CD14-positive monocyte (primary cell): Measurements from ENCODE around the gene CAMK1. TPM values are rescaled to one million over a fixed set of nuclear protein-coding genes. Genes with fewer than 3 reads are reported as not detected.

ENCODE experiments used
- DNase-seq, 3 donors: peaks; one replicate each; pipeline ENCODE4 v3.0.0-alpha.2; 2011 to 2022
- H2AFZ ChIP-seq: 2 replicates; pipeline ENCODE4 v1.6.0; 2012; ENCODE audit warnings: mild to moderate bottlenecking, low read depth, low read length, inconsistent platforms; ENCODE audit not compliant: insufficient read depth, poor library complexity, severe bottlenecking
- H3K27ac ChIP-seq, 2 donors: 1 replicate in 1 of 2; 2 replicates in 1 of 2; pipeline ENCODE4 v1.5.1; 2012 to 2013; ENCODE audit warnings: low read length in 2 of 2, control low read depth in 1 of 2, inconsistent platforms in 1 of 2, low read depth in 1 of 2, mild to moderate bottlenecking in 1 of 2
- H3K27me3 ChIP-seq, 2 donors: one replicate each; pipeline versions ENCODE4 v1.6.0 to v1.6.1; 2011 to 2013; ENCODE audit warnings: low read length in 2 of 2; ENCODE audit not compliant: control insufficient read depth in 2 of 2, insufficient read depth in 2 of 2
- H3K36me3 ChIP-seq, 2 donors: replicated peaks in 1 of 2; 1 replicate in 1 of 2; 2 replicates in 1 of 2; pipeline versions ENCODE4 v1.5.1 to v1.6.1; 2012 to 2013; ENCODE audit warnings: low read length in 2 of 2, control low read depth in 1 of 2, inconsistent platforms in 1 of 2, mild to moderate bottlenecking in 1 of 2; ENCODE audit not compliant: insufficient read depth in 2 of 2, control insufficient read depth in 1 of 2
- H3K4me1 ChIP-seq, 2 donors: 1 replicate in 1 of 2; 2 replicates in 1 of 2; pipeline versions ENCODE4 v1.5.1 to v1.6.1; 2012 to 2013; ENCODE audit warnings: low read length in 2 of 2, control low read depth in 1 of 2, inconsistent platforms in 1 of 2, mild to moderate bottlenecking in 1 of 2, moderate library complexity in 1 of 2; ENCODE audit not compliant: insufficient read depth in 2 of 2, control insufficient read depth in 1 of 2
- H3K4me2 ChIP-seq: replicated peaks from 2 replicates; pipeline ENCODE3; 2012; ENCODE audit warnings: low read length, moderate library complexity, mild to moderate bottlenecking; ENCODE audit not compliant: poor library complexity, severe bottlenecking; ENCODE audit errors: extremely low read depth
- H3K4me3 ChIP-seq, 3 experiments: fragments of 200-600 bp in 1 of 3; sonication (generic) in 1 of 3; replicated peaks in 1 of 3; 1 replicate in 2 of 3; 2 replicates in 1 of 3; pipeline ENCODE4 v1.5.1; 2011 to 2013; ENCODE audit warnings: low read length in 3 of 3, mild to moderate bottlenecking in 3 of 3, control low read depth in 2 of 3, low read depth in 2 of 3, inconsistent platforms in 1 of 3, moderate library complexity in 1 of 3
- H3K79me2 ChIP-seq: 2 replicates; pipeline ENCODE4 v1.6.0; 2012; ENCODE audit warnings: mild to moderate bottlenecking, control low read depth, inconsistent platforms, low read length, moderate library complexity; ENCODE audit not compliant: insufficient read depth
- H3K9ac ChIP-seq: 2 replicates; pipeline ENCODE4 v1.6.0; 2017; ENCODE audit warnings: low read length, mild to moderate bottlenecking; ENCODE audit not compliant: insufficient read depth, poor library complexity, severe bottlenecking
- H3K9me3 ChIP-seq, 2 donors: replicated peaks in 1 of 2; 1 replicate in 1 of 2; 2 replicates in 1 of 2; pipeline versions ENCODE4 v1.5.1 to v1.6.1; 2012 to 2013; ENCODE audit warnings: low read length in 2 of 2, control low read depth in 1 of 2; ENCODE audit not compliant: control insufficient read depth in 1 of 2, insufficient read depth in 1 of 2
- H4K20me1 ChIP-seq: 2 replicates; pipeline ENCODE4 v1.6.0; 2012; ENCODE audit warnings: mild to moderate bottlenecking, low read length, control low read depth, moderate library complexity; ENCODE audit not compliant: insufficient read depth
- H3K27ac Mint-ChIP-seq, 7 donors: one replicate each; pipeline ENCODE4 v1.8.0; 2020; ENCODE audit warnings: mild to moderate bottlenecking in 7 of 7, mixed read lengths in 7 of 7, moderate library complexity in 6 of 7, inconsistent platforms in 2 of 7
- H3K27me3 Mint-ChIP-seq, 3 donors: one replicate each; pipeline ENCODE4 v1.8.0; 2021 to 2022; ENCODE audit warnings: low read depth in 3 of 3, mild to moderate bottlenecking in 3 of 3, mixed read lengths in 3 of 3, moderate library complexity in 3 of 3, inconsistent platforms in 1 of 3
- H3K36me3 Mint-ChIP-seq, 2 donors: one replicate each; pipeline ENCODE4 v1.8.0; 2020; ENCODE audit warnings: mixed read lengths in 2 of 2, inconsistent platforms in 1 of 2, mild to moderate bottlenecking in 1 of 2
- H3K4me1 Mint-ChIP-seq: one replicate; pipeline ENCODE4 v1.8.0; 2020; ENCODE audit warnings: mild to moderate bottlenecking, mixed read lengths
- H3K4me3 Mint-ChIP-seq, 2 donors: one replicate each; pipeline ENCODE4 v1.8.0; 2020; ENCODE audit warnings: mild to moderate bottlenecking in 2 of 2, mixed read lengths in 2 of 2, moderate library complexity in 1 of 2
- H3K9me3 Mint-ChIP-seq, 7 donors: one replicate each; pipeline ENCODE4 v1.8.0; 2020 to 2022; ENCODE audit warnings: mixed read lengths in 7 of 7, mild to moderate bottlenecking in 6 of 7, moderate library complexity in 6 of 7, inconsistent platforms in 2 of 7
- WGBS: methylation state at CpG from one replicate; pipeline ENCODE4 v1.1.5; 2013; ENCODE audit warnings: missing lambda C conversion rate; ENCODE audit not compliant: insufficient coverage; 5-methylcytosine and 5-hydroxymethylcytosine counted together
- intact Hi-C, 2 donors: fragments of 100-400 bp; cut with micrococcal nuclease; formaldehyde crosslinking; loops; one replicate each; pipeline versions ENCODE4 v1.15.0 to v1.15.1; 2023
- polyA plus RNA-seq, 3 donors: library from polyadenylated mRNA; depleted of rRNA in 1 of 3; unstranded in 2 of 3; stranded (reverse) in 1 of 3; fragments of 300-500 nt in 2 of 3; fragments of >200 nt in 1 of 3; fragmentation: Illumina TruSeq in 2 of 3; gene quantifications; 1 replicate in 2 of 3; 2 replicates in 1 of 3; pipeline ENCODE4 v1.2.3, GENCODE V29; 2012 to 2021
- TF ChIP-seq, protein P1 (sequence below): fragments of 200-600 bp; IDR thresholded peaks from one replicate; pipeline ENCODE4 v1.8.0; 2022; ENCODE audit warnings: antibody characterized with exemption, mild to moderate bottlenecking

CAMK1 gene
- polyA plus RNA-seq, 3 donors, result 106 to 137 (median 118) TPM

DNA sequence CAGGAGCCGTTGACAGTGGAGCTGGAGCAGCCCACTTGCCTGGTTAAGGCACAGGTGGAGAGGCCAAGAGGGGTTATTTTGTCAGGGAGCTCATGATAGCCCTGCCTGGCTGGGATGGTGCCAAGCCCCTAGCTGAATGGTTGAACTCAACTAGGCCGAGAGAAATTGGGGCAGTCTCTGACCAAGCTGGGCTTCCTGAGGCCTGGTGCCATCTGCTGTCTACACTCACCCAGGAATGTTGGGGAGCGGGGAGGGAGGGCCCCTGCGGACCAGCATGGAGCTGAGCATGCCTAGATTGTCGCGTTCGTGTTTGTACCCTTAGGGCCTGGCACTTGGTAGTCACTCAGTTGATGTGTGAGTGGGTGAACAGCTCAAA lies 37.0 kb downstream of the CAMK1 start:
- H3K27ac ChIP-seq, result peak overlapping the region; percentile 90 to 96
- peaks cover 54% of the 10 kb centered on the region for H4K20me1 ChIP-seq
- 52% methylated on average over 7 of the region's 7 CpGs for WGBS
- TF ChIP-seq, protein P1, sequence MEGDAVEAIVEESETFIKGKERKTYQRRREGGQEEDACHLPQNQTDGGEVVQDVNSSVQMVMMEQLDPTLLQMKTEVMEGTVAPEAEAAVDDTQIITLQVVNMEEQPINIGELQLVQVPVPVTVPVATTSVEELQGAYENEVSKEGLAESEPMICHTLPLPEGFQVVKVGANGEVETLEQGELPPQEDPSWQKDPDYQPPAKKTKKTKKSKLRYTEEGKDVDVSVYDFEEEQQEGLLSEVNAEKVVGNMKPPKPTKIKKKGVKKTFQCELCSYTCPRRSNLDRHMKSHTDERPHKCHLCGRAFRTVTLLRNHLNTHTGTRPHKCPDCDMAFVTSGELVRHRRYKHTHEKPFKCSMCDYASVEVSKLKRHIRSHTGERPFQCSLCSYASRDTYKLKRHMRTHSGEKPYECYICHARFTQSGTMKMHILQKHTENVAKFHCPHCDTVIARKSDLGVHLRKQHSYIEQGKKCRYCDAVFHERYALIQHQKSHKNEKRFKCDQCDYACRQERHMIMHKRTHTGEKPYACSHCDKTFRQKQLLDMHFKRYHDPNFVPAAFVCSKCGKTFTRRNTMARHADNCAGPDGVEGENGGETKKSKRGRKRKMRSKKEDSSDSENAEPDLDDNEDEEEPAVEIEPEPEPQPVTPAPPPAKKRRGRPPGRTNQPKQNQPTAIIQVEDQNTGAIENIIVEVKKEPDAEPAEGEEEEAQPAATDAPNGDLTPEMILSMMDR, result no peak
- no peaks in the 10 kb centered on the region for H3K9me3 Mint-ChIP-seq
- peaks cover 30 to 39% of the 10 kb centered on the region in 2 donors for H3K36me3 ChIP-seq
- H3K4me2 ChIP-seq, result peak overlapping the region; percentile 94
- H3K9ac ChIP-seq, result peak overlapping the region; percentile 93
- peaks cover 28 to 43% of the 10 kb centered on the region in 2 donors for H3K36me3 Mint-ChIP-seq
- peak overlapping the region; percentile 81 to 94 (median 85) for H3K4me3 ChIP-seq
- H3K4me3 Mint-ChIP-seq, result peak overlapping the region; percentile 87 to 95
- peak overlapping the region; percentile 46 to 93 (median 90) for H3K27ac Mint-ChIP-seq
- peaks cover 62% of the 10 kb centered on the region for H3K79me2 ChIP-seq
- H3K4me1 Mint-ChIP-seq, result peaks cover 44% of the 10 kb centered on the region
- H3K9me3 ChIP-seq, result no peaks in the 10 kb centered on the region
- no peaks in the 10 kb centered on the region for H3K27me3 ChIP-seq
- peaks cover 40 to 46% of the 10 kb centered on the region in 2 donors for H3K4me1 ChIP-seq
- peaks cover 0 to 1% (median 0%) of the 10 kb centered on the region in 3 donors for H3K27me3 Mint-ChIP-seq
- no peak for DNase-seq
- peak overlapping the region; percentile 88 for H2AFZ ChIP-seq
- intact Hi-C loops, result loop anchor here in 1 of 2 donors (5.0 kb wide), 2 partner anchors 60 to 335 kb away; partner anchors contain the start of genes ARPC4, SETD5 and TADA3

DNA sequence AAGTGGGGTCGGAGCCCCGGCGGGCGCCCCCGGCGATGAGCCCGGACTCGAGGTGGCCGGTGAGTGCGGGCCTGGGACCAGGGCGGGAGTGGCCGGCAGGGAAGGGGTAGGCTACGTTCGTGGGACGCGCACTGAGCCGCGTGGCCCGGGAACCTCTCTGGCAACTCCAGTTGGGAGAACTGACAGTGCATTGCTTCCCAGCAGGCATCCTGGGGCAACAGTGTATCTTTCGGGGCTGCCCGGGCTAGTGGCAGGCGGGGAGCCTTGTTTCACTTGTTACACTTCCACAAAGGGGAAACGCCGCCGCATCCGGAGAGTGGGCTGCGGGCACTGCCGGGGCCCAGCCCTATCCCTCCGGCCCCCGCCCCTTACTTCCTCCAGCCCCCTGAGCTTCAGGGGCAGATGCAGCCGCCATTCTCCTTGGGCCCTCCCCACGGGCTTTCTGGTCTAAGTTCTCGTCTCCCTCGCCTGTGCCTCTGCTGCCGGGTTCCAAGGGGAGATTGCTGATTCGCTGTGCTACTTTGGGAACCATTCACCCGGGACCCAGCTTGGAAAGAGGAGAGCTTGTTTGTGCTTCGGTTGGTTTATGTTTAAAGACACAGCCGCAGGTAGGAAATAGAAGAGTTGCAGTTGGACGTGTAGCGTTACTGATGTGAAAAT lies 37.5 kb downstream of the CAMK1 start:
- peaks cover 0 to 1% (median 0%) of the 10 kb centered on the region in 3 donors for H3K27me3 Mint-ChIP-seq
- peak overlapping the region; percentile 90 to 96 for H3K27ac ChIP-seq
- peaks cover 49% of the 10 kb centered on the region for H4K20me1 ChIP-seq
- H3K9me3 Mint-ChIP-seq, result no peaks in the 10 kb centered on the region
- peak overlapping the region; percentile 80 to 93 (median 90) for H3K27ac Mint-ChIP-seq
- H3K4me1 ChIP-seq, result peaks cover 43 to 51% of the 10 kb centered on the region in 2 donors
- TF ChIP-seq, protein P1, result no peak
- H3K79me2 ChIP-seq, result peaks cover 57% of the 10 kb centered on the region
- peak; percentile 24 to 43 (median 34) for DNase-seq
- under 1% methylated on average over 38 of the region's 41 CpGs for WGBS
- H3K4me2 ChIP-seq, result peak overlapping the region; percentile 94
- no peaks in the 10 kb centered on the region for H3K9me3 ChIP-seq
- peaks cover 49% of the 10 kb centered on the region for H3K4me1 Mint-ChIP-seq
- H3K9ac ChIP-seq, result peak overlapping the region; percentile 93
- intact Hi-C loops, result loop anchor here in 1 of 2 donors (5.0 kb wide), 2 partner anchors 60 to 335 kb away; partner anchors contain the start of genes ARPC4, SETD5 and TADA3
- peaks cover 28 to 38% of the 10 kb centered on the region in 2 donors for H3K36me3 Mint-ChIP-seq
- peak overlapping the region; percentile 88 for H2AFZ ChIP-seq
- no peaks in the 10 kb centered on the region for H3K27me3 ChIP-seq
- peak overlapping the region; percentile 81 to 94 (median 85) for H3K4me3 ChIP-seq
- H3K36me3 ChIP-seq, result peaks cover 25 to 34% of the 10 kb centered on the region in 2 donors
- peak overlapping the region; percentile 87 to 95 for H3K4me3 Mint-ChIP-seq
